RPMI8226 (cell line): ENCODE results near the gene ZFX.
"Not testable (repeated sequence)": the region's sequence is repeated elsewhere in the genome, so short reads cannot be mapped to it uniquely, and the experiment has no call there.

Experiments
- DNase-seq: peaks from one replicate; pipeline ENCODE4 v3.0.0-alpha.2; 2015

The ZFX gene

GRCh38 chrX:24153178-24153795 is 3.8 kb downstream of the ZFX start:
- DNase-seq: peak; percentile 11

- DNase-seq: no peak
Observed at GRCh38 chrX:24153796-24154189, 4.3 kb downstream of the ZFX start.

- DNase-seq: no peak
Observed at GRCh38 chrX:24154490-24155034, 5.0 kb downstream of the ZFX start.

GRCh38 chrX:24155747-24156146 is 6.2 kb downstream of the ZFX start:
- DNase-seq: not testable (repeated sequence)

- no peak for DNase-seq
Observed at GRCh38 chrX:24156177-24156576, 6.6 kb downstream of the ZFX start.

GRCh38 chrX:24158881-24159280 is 9.4 kb downstream of the ZFX start:
- DNase-seq: no peak

DNA sequence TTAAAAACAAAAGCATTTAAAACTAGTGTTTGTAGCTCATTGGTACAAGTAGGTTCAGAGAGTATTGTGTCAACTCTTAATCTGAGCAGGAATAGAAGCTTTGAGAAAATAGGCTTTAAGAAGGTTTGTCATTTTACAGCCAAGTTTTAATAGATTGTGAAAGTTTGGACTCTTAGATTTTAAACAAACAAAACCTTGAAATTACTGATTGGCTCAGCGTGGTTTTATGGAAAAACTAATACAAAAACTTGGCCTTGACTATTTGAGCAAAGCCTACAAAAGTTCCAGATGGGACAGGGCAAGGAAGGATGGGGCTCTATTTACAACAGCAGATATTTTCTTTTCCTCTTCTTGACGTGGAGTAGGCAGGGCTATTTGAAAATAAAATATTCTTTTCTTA is 16.5 kb downstream of the ZFX start:
- DNase-seq: no peak

DNA sequence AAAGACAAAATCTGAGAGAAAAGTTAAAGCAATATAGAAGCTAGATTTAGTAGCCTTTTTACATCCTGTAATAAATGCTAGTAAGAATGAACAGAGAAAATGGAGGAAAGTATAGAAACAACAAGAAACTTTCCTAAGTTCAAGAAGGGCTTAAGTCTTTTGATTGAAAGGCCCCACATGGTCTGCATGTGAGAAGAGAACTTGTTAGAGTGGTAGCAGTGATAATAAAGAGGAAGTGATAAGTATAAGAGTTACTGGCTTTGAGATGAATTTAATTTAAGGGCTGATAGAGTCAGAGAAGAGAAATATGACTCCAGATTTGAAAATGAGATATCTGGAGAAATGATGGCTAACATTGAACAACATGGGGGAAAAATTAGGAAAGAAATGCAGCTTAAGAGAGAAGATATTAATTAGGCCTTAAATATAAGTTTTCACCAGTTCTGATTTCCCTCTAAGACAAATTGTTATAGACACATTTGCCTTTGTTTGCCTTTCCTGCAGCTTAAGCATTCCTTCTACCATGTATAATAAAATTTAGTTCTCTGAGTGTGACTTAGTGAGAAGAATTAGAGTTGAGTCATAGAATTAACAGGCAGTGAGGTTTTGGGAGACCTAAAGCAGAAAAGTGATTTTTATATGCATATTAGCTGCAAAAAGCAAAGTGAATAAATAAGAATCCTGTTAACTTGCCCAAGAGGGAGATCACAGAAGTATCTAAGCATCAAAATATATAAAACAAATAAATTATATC is 18.4 kb downstream of the ZFX start:
- DNase-seq: no peak

GRCh38 chrX:24168807-24169206 is 19.3 kb downstream of the ZFX start:
- no peak for DNase-seq

- DNase-seq: no peak
Observed at GRCh38 chrX:24169211-24169610, 19.7 kb downstream of the ZFX start.

- no peak for DNase-seq
Observed at GRCh38 chrX:24173115-24173847, 23.8 kb downstream of the ZFX start.

DNA sequence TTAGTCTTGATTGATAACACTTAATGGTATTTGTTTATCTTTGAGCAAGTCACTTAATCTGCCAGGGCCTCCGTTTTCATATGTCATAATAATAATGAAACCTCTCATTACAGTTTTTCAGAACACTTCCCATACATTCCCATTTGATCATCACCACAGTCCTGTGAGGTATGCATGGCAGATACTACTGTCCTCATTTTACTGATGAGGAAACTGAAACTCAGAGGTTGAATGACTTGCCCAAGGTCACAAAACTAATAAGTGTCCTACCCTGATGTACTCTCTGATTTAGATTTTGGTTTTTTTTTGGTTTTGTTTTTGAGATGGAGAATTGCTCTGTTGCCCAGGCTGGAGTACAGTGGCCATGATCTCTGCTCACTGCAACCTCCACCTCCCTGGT is 25.7 kb downstream of the ZFX start:
- no peak for DNase-seq

DNA sequence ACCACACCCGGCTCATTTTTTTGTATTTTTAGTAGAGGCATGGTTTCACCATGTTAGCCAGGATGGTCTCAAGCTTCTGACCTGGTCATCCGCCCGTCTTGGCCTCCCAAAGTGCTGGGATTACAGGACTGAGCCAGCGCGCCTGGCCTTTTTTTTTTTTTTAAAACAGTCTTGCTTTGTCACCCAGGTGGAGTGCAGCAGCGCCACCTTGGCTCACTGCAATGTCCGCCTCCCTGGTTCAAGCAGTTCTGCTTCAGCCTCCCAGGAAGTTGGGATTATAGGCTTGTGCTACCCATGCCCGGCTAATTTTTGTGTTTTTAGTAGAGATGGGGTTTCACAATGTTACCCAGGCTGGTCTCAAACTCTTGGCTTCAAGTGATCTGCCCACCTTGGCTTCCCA is 28.9 kb downstream of the ZFX start:
- no peak for DNase-seq

DNA sequence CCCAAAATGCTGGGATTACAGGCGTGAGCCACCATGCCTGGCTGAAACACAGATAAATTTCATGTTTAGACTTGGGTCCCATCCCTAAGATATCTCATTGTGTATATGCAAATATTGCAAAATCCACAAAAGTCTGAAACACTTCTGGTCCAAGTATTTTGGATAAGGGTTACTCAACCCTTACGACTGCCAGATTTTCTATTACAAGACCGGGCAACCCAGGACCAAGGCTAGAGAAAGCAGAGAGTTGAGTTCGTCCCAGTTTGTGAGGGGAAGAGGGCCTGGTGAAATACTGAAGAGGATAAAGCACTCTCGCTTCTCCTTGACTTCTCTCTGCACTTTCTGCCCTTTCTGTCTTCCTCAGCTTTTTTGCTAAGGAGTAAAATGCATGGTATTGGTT is 34.5 kb downstream of the ZFX start:
- no peak for DNase-seq

DNA sequence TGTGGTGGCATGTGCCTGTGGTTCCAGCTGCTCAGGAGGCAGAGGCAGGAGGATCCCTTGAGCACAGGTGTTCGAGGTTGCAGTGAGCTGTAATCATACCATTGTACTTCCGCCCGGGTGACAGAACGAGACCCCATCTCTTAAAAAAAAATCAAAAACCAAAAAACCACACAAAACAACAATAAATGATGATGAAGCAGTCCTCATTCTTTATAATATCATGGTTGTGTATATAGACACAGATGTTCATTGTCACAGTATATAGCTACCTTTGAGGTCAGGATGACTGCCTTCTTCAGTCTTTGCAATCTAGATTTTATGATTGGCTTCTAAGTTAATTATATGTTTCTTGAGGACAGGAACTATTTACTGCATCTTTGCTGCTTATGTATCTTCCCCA is 37.0 kb downstream of the ZFX start:
- DNase-seq: no peak

GRCh38 chrX:24186986-24187385 is 37.5 kb downstream of the ZFX start:
- no peak for DNase-seq

DNA sequence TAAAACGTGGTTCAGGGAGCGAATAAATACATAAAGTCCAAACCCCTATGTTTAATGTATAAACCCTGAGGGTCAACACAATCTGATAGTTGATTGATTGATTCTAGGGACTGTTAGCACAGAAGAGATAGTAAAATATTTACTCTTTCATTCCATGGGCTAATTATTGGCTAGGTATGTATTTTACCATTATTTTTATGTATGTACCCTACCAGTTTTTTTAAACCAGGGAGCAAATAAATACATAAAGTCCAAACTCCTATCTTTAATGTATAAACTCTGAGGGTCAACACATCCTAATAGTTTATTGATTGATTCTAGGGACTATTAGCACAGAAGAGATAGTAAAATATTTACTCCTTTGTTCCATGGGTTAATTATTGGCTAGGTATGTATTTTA is 40.0 kb downstream of the ZFX start:
- no peak for DNase-seq

DNA sequence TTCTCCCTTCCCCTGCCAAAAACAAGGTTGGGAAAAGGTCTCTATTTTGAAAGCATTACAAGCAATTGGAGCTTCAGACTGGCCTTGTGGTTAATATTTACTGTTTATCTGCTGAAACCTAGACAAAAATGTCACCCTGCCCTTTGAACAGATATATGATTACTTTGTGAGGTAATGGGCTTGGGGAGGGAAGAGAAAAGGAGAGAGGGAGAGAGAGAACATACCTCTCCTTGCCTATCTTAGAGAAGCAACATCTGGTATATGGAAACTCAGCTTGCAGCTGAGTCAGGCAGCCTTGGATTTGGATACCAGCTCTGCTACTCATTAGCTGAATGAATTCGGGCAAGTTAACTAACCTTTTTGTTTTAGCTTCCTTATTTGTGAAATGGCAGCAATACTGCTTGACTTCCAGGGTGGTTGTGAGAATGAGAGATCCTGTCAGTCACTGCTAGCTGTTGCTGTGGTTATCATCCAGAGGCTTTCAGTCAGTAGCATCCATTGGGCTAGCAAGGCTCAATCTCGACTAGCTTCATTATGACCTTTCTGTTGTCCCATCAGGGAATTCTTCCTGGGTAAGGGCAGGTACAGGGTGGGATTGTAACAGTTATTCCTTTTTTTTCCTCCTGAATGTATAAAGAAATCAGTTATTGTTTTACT is 41.1 kb downstream of the ZFX start:
- DNase-seq: no peak

DNA sequence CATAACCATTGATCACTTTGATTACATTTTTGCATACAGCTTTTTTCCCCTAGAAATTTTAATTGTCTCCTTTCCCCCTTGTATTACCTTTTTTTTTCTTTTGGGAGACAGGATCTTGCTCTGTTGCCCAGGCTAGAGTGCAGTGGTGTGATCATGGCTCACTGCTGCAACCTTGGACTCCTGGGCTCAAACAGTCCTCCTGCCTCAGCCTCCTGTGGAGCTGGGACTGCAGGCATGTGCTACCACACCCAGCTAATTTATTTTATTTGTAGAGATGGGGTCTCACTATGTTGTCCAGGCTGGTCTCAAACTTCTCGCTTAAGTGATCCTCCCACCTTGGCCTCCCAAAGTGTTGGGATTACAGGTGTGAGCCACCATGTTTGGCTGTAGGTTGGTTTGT is 47.0 kb downstream of the ZFX start:
- DNase-seq: no peak

- no peak for DNase-seq
Observed at GRCh38 chrX:24198101-24198500, 48.6 kb downstream of the ZFX start.

- no peak for DNase-seq
Observed at GRCh38 chrX:24200133-24200532, 50.6 kb downstream of the ZFX start.

DNA sequence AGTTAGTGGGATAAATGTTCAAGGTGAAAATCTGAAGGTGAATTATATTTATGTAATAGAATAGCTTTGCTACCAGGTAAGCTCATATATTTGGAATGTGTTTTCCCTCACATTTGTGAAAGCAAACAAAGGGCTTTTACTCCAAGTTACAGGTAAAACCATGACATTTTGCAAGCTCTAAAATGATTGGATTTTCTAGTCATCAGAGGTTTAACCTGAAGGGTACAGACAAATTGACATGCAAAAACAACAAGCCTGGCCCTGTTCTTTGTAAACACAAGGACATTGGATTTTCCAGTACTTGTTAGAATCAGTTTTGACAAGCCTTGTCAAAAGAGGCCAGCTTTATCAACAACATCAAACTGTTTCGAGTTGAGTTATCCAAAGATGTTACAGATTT is 51.7 kb downstream of the ZFX start:
- no peak for DNase-seq

DNA sequence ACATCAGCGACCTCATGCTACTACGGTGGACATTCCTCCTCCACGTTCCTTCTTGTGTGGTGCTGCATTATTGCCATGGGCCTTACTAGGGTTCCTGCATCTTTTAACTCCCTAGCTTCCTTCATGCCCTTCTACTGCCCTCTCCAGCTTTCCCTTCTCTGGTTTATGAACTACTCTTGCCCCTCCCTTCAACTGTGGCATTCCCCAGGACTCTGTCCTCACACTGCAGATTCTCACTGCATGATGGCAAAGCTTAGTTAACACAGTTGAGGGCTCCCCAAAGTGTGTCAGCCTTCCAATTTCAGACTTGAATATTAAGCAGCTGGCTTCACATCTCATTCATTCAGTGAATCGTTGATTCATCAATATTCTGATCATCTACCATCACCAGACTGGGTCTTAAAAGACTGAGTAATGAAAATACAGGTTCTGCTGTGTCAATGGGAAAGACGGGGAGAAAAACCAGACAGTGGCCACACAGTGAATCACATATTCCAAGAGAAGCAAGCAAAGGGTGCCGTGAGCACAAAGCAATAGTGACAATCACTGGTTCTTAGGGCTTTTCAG is 53.0 kb downstream of the ZFX start:
- DNase-seq: no peak
